Fibroblast of the aortic adventitia (primary cell): ENCODE measurements around the gene KNSTRN. TPM values are rescaled to one million over a fixed set of nuclear protein-coding genes. Genes with fewer than 3 reads are reported as not detected.

Experiments
- DNase-seq: peaks from one replicate; pipeline ENCODE4 v3.0.0-alpha.2; 2010; ENCODE audit warnings: low read depth
- H3K4me3 ChIP-seq: 2 replicates; pipeline ENCODE4 v1.5.1; 2011; ENCODE audit warnings: low read depth, mild to moderate bottlenecking, control low read depth, low read length, moderate library complexity
- total RNA-seq: library from RNA; depleted of rRNA; stranded (reverse); fragments of >200 nt; gene quantifications from 2 replicates; pipeline ENCODE4 v1.2.3, GENCODE V29; 2012; ENCODE audit warnings: low replicate concordance
- TF ChIP-seq, protein P1 (sequence below): IDR thresholded peaks from 2 replicates; pipeline ENCODE4 v1.5.1; 2011; ENCODE audit warnings: mild to moderate bottlenecking, low read length, control low read depth, inconsistent platforms; ENCODE audit not compliant: insufficient read depth

The KNSTRN gene
- total RNA-seq, 1 donor, result 44.1 TPM

DNA sequence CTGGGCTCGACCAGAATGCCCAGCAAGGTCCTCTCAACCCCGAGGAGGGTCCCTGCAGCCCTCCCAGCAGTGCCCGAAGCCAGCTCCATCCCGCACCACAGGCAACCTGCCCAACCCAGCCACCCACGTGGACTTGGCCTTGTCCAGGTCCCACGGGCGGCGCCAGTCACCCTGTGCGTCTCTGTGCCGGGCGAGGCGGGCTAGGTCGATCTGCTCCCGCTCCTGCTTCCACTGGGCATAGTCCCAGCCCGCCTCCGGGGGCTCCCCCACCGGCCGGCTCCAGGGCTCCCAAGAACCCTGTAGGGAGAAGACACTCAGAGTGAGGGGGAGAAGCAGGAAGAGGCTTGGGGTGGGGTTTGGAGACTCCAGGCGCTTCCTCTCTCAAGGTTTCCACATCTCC is 44.9 kb upstream of the KNSTRN start:
- H3K4me3 ChIP-seq, result no peak overlapping the region
- DNase-seq, result no peak
- TF ChIP-seq, protein P1, sequence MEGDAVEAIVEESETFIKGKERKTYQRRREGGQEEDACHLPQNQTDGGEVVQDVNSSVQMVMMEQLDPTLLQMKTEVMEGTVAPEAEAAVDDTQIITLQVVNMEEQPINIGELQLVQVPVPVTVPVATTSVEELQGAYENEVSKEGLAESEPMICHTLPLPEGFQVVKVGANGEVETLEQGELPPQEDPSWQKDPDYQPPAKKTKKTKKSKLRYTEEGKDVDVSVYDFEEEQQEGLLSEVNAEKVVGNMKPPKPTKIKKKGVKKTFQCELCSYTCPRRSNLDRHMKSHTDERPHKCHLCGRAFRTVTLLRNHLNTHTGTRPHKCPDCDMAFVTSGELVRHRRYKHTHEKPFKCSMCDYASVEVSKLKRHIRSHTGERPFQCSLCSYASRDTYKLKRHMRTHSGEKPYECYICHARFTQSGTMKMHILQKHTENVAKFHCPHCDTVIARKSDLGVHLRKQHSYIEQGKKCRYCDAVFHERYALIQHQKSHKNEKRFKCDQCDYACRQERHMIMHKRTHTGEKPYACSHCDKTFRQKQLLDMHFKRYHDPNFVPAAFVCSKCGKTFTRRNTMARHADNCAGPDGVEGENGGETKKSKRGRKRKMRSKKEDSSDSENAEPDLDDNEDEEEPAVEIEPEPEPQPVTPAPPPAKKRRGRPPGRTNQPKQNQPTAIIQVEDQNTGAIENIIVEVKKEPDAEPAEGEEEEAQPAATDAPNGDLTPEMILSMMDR, result no peak

DNA sequence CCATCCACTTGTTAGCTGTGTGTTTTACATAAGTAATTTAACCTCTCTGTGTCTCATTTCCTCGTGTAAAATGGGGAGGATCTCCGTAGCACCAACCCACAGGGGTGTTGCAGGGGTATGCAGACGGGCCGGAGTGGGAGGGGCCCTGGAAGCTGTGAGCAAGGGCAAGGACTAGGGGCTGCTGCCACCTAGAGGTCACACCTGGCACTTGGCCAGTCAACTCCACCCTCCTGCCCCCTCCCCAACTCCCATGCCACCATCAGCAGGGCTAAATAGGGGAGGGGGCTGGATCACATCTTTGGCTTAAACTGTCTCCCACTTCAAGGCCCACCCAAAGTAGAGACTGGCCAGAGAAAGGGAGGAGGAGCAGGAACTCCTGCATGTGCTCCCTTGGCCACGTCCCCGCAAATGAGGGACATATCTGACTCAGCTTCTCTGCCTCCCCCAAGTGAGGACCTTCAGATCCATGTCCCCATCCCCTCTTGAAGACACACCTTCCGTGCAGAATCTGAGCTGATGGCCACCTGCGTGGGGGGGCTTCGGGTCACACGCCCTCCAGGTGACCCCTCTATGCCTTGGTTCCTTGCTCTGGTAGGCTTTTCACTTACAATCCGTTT is 44.4 kb upstream of the KNSTRN start:
- peak overlapping the region; percentile 64 for H3K4me3 ChIP-seq
- peak; percentile 42 for DNase-seq
- TF ChIP-seq, protein P1, result peak; percentile 53

DNA sequence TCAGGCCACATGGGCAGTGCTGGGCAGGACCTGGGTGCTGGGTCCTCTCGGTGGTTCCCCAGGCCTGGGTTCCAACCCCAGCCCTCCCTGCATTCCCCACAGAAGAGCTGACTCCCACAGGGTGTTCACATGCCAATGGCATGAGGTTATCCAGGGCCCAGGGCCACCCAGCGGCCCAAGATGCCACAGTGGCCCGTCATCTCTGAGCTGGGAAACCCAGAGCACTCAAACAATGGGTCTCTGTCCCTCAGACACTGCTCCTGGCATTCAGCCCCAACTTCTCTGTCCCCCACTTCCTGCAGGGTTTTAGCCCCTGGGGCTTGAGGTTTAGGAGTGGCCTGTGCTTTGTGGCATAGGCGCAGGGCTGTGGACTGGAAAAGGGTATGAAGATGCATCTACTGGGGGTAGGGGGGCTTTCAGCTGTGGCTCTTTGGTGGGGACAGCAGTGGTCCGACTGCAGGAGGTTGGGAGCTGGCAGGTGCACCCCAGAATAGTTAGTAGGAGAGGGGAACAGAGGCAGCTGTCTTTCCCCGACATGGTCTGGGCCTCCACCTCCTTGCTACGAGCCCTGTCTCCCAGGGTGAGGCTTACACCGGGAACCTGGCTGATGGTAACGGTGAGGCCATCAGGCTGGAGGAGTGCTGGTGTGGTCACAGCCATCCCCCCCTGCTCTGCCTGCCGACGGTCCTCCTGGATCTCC is 43.5 kb upstream of the KNSTRN start:
- peak overlapping the region; percentile 64 for H3K4me3 ChIP-seq
- TF ChIP-seq, protein P1, result no peak
- DNase-seq, result peak; percentile 75

DNA sequence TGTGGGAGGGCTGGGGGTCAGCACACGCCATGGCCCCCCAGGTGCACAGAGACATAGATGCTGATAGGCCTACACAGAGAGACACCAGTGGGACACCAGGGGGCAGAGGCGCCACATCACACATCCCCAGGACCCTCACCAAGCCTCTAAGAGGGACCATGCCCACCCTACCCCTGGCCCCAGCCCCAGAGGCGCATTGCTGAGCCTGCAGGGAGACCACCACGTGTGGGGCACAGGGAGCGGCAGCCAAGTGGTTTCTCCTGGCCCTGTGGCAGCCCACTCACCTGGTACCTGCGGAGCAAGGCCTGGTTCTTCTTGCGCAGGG is 42.9 kb upstream of the KNSTRN start:
- peak overlapping the region; percentile 64 for H3K4me3 ChIP-seq
- DNase-seq, result no peak
- TF ChIP-seq, protein P1, result peak; percentile 9

DNA sequence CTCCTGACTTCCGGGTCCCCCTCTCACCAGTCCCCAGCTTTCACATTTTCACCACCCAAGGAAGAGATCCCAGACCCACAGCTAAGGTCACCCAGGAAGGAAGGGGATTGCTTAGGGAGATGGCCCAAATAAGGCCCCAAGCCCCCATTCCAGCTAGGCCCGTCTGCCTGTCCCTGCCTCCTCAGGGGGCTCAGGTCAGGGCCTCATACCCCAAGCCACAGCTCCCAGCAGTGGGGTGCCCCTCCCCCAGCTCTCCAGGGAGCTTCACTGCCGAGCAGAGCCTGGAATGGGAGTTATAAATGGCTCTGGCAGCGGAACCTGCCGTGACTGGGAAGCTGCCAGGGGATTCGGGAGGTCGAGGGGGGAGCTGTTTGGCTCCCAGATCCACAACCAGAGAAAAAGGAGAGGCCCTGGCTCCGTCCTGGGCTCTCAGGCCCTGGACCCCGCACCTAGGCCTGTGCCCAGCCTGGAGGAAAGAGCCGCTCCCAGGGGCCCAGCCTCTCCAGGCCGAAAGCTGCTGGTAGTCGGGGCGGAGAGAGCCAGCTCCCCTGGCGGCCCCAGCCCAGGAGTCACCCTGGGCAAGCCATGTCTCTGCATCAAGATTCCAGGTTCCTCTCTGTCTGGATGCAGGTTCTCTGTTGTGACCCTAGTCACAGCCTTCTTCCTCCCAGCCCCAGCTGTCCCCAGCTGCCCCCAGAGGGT is 42.3 kb upstream of the KNSTRN start:
- peak overlapping the region; percentile 64 for H3K4me3 ChIP-seq
- TF ChIP-seq, protein P1, result no peak
- peak; percentile 93 for DNase-seq

DNA sequence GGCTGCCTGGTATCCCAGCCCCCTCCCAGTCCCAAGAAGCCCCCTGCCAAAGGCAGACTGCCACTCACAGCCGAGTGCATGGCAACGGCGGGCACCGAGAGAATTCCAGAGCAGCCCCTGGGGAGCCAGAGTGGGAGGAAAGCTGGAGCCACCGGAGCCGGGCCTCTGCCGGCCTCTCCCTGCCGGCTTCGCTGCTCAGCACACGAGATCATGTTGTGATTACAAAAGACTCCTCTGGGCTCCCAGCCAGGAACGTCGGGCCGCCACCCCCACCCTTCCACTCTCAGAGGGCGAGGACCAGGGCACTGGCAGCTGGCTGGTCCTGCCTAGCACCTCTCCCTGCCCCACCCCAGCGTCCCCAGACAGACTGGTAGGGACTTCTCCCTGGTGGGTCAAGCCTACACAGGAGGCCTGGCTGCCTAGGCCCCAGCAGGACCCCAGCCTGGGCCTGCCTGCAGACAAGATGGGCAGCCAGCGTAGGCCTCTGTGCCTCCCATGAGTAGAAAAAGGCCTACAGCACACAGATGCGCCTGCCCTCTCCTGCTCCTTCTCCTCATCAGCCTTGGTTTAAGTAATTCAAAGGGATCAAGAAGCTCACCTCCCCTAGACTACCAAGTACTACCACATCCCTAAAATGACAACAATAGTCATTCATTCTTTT is 41.7 kb upstream of the KNSTRN start, which contains the start of gene CCDC9B:
TSS of gene CCDC9B (minus strand) at position 200 of the 661 bp plus-strand sequence. CDS start at position 80, 120 bp downstream.
- H3K4me3 ChIP-seq, result peak within 1 kb of the TSS; percentile 64
- DNase-seq, result peak; percentile 92
- TF ChIP-seq, protein P1, result no peak
